Endothelial cell of umbilical vein (primary cell): ENCODE data around the gene GSE1.

Source experiments
- EZH2 ChIP-seq: IDR thresholded peaks from 2 replicates; pipeline ENCODE4 v1.6.1; 2012; ENCODE audit warnings: borderline replicate concordance, low read depth, mild to moderate bottlenecking, moderate library complexity, low read length, inconsistent platforms; ENCODE audit not compliant: severe bottlenecking
- JUN ChIP-seq: IDR thresholded peaks from 2 replicates; pipeline ENCODE4 v1.6.1; 2011; ENCODE audit warnings: borderline replicate concordance, low read depth; ENCODE audit not compliant: insufficient read length, insufficient read depth
- MYC ChIP-seq: IDR thresholded peaks from one replicate; pipeline ENCODE4 v1.6.1; 2011; ENCODE audit warnings: mild to moderate bottlenecking, low read depth, low read length
- POLR2A ChIP-seq: IDR thresholded peaks from 2 replicates; pipeline ENCODE4 v1.6.1; 2012; ENCODE audit warnings: low read depth, mild to moderate bottlenecking, control low read depth, low read length
- POLR2AphosphoS5 ChIP-seq: IDR thresholded peaks from 2 replicates; pipeline ENCODE4 v1.6.1; 2012; ENCODE audit warnings: low read depth, mild to moderate bottlenecking, control low read depth, low read length, moderate library complexity; ENCODE audit not compliant: insufficient read depth
- TF ChIP-seq, protein P1 (sequence below), 2 donors: IDR thresholded peaks; 1 replicate in 1 of 2; 2 replicates in 1 of 2; pipeline ENCODE4 v1.5.1; 2011; ENCODE audit warnings: low read length in 2 of 2, mild to moderate bottlenecking in 2 of 2, moderate library complexity in 2 of 2, control low read depth in 1 of 2, inconsistent platforms in 1 of 2, low read depth in 1 of 2; ENCODE audit not compliant: insufficient read depth in 1 of 2; ENCODE audit errors: extremely low read depth in 1 of 2
- TF ChIP-seq, protein P2 (sequence below): IDR thresholded peaks from 2 replicates; pipeline ENCODE4 v1.6.1; 2011; ENCODE audit not compliant: insufficient read depth, insufficient read length

DNA sequence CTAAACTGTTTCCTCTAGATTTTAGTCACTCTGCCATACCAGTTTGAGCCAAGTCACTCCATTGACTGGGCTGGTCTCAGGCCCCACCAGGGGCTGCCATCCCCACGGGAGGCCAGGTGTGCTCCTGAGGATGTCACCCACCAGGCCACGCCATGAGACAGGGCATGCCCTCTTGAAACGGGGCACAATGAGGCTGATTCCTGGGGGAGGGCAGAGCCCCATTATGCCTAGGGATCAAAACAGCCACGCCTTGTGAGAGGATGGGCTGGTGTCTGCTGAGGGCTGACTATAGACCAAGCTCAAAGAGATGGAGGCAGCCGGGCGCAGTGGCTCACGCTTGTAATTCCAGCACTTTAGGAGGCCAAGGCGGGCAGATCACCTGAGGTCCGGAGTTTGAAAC lies 54.1 kb downstream of the GSE1 start:
- TF ChIP-seq, protein P1, sequence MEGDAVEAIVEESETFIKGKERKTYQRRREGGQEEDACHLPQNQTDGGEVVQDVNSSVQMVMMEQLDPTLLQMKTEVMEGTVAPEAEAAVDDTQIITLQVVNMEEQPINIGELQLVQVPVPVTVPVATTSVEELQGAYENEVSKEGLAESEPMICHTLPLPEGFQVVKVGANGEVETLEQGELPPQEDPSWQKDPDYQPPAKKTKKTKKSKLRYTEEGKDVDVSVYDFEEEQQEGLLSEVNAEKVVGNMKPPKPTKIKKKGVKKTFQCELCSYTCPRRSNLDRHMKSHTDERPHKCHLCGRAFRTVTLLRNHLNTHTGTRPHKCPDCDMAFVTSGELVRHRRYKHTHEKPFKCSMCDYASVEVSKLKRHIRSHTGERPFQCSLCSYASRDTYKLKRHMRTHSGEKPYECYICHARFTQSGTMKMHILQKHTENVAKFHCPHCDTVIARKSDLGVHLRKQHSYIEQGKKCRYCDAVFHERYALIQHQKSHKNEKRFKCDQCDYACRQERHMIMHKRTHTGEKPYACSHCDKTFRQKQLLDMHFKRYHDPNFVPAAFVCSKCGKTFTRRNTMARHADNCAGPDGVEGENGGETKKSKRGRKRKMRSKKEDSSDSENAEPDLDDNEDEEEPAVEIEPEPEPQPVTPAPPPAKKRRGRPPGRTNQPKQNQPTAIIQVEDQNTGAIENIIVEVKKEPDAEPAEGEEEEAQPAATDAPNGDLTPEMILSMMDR (IDR thresholded peaks at IDR 0.05; ENCODE audit: extremely low read depth in 1 of 2, insufficient read depth in 1 of 2, low read depth in 1 of 2, low read length in 2 of 2), result no peak
- TF ChIP-seq POLR2A (no peak), POLR2AphosphoS5 (no peak), EZH2 (no peak), MYC (no peak), JUN (no peak)
- TF ChIP-seq, protein P2, sequence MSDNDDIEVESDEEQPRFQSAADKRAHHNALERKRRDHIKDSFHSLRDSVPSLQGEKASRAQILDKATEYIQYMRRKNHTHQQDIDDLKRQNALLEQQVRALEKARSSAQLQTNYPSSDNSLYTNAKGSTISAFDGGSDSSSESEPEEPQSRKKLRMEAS, result no peak
